A549 (cell line): ENCODE results near the gene SYT2.

Experiments
- CHD2 ChIP-seq: fragments of 150-350 bp; IDR thresholded peaks from 2 replicates; pipeline ENCODE4 v1.6.1; 2014; ENCODE audit warnings: low read length; ENCODE audit not compliant: partially characterized antibody
- EP300 ChIP-seq, 2 experiments: fragments of >200 bp; sonication (Bioruptor Twin); formaldehyde crosslinking; IDR thresholded peaks; 2 replicates in 1 of 2; 3 replicates in 1 of 2; pipeline ENCODE4 v1.6.1; 2016 to 2017

DNA sequence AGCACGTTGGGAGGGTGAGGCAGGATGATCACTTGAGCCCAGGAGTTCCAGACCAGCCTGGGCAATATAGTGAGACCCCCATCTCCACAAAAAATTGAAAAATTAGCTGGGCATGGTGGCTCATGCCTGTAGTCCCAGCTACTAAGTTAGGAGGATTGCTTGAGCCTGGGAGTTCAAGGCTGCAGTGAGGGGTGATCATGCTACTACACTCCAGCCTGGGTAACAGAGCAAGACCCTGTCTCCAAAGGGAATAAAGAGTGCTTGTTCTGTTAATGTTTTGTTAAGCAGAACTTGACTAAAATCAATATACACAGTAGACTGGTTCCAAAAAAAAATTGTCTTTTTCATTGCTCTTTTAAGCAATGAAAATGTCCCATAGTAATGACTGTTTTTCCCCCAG lies 146.4 kb downstream of the SYT2 start:
- TF ChIP-seq EP300 (IDR thresholded peaks at IDR 0.05) (no peak), CHD2 (no peak)
